MM.1S (cell line): ENCODE measurements around the gene LCP1.

Experiments used
- DNase-seq: peaks from one replicate; pipeline ENCODE4 v3.0.0-alpha.2; 2015
- H2AFZ ChIP-seq: fragments of 300-600 bp; sonication (generic); 2 replicates; pipeline ENCODE4 v1.6.0; 2016; ENCODE audit warnings: antibody characterized with exemption, low read length
- H3F3A ChIP-seq: fragments of 300-600 bp; sonication (generic); 2 replicates; pipeline ENCODE4 v1.6.1; 2016; ENCODE audit warnings: mild to moderate bottlenecking, antibody characterized with exemption, low read length, moderate library complexity, mixed read lengths; ENCODE audit not compliant: insufficient read depth
- H3K27ac ChIP-seq: fragments of 300-600 bp; sonication (generic); 2 replicates; pipeline ENCODE4 v1.5.1; 2016; ENCODE audit warnings: mild to moderate bottlenecking, low read length
- H3K27me3 ChIP-seq: fragments of 300-600 bp; sonication (generic); replicated peaks from 2 replicates; pipeline ENCODE4 v1.6.0; 2016; ENCODE audit warnings: low read length; ENCODE audit not compliant: insufficient read depth
- H3K36me3 ChIP-seq: fragments of 300-600 bp; sonication (generic); replicated peaks from 2 replicates; pipeline ENCODE4 v1.6.1; 2016; ENCODE audit warnings: mild to moderate bottlenecking, low read length, mixed read lengths; ENCODE audit not compliant: insufficient read depth
- H3K4me1 ChIP-seq: fragments of 300-600 bp; sonication (generic); 2 replicates; pipeline ENCODE4 v1.6.1; 2016; ENCODE audit warnings: low read length, mixed read lengths
- H3K4me2 ChIP-seq: fragments of 300-600 bp; sonication (generic); 2 replicates; pipeline ENCODE4 v1.6.0; 2016; ENCODE audit warnings: low read depth, low read length
- H3K4me3 ChIP-seq: fragments of 300-600 bp; sonication (generic); 2 replicates; pipeline ENCODE4 v1.5.1; 2016; ENCODE audit warnings: low read length, mixed read lengths
- H3K79me2 ChIP-seq: fragments of 300-600 bp; sonication (generic); 2 replicates; pipeline ENCODE4 v1.6.1; 2016; ENCODE audit warnings: mixed run types, low read length, mixed read lengths
- H3K9ac ChIP-seq: fragments of 300-600 bp; sonication (generic); 2 replicates; pipeline ENCODE4 v1.6.1; 2016; ENCODE audit warnings: low read length, mixed read lengths
- H3K9me2 ChIP-seq: fragments of 300-600 bp; sonication (generic); replicated peaks from 2 replicates; pipeline ENCODE4 v1.6.1; 2016; ENCODE audit warnings: mild to moderate bottlenecking, low read length, mixed read lengths; ENCODE audit not compliant: insufficient read depth
- H3K9me3 ChIP-seq: fragments of 300-600 bp; sonication (generic); replicated peaks from 2 replicates; pipeline ENCODE4 v1.6.1; 2016; ENCODE audit warnings: mild to moderate bottlenecking, low read length, mixed read lengths; ENCODE audit not compliant: insufficient read depth
- H4K20me1 ChIP-seq: fragments of 300-600 bp; sonication (generic); 2 replicates; pipeline ENCODE4 v1.6.1; 2016; ENCODE audit warnings: mild to moderate bottlenecking, low read length, moderate library complexity, mixed read lengths; ENCODE audit not compliant: insufficient read depth
- EZH2 ChIP-seq: fragments of 300-600 bp; sonication (generic); optimal IDR thresholded peaks from 2 replicates; pipeline ENCODE3; 2017; ENCODE audit warnings: low read depth, mild to moderate bottlenecking, antibody characterized with exemption, low read length, mixed read lengths
- EZH2phosphoT487 ChIP-seq: fragments of 300-600 bp; sonication (generic); IDR thresholded peaks from 2 replicates; pipeline ENCODE4 v1.6.1; 2018; ENCODE audit warnings: antibody characterized with exemption, low read length
- TF ChIP-seq, protein P1 (sequence below): fragments of 300-600 bp; sonication (generic); IDR thresholded peaks from 2 replicates; pipeline ENCODE4 v1.5.1; 2016; ENCODE audit warnings: antibody characterized with exemption, low read length, mixed read lengths

Gene LCP1

DNA sequence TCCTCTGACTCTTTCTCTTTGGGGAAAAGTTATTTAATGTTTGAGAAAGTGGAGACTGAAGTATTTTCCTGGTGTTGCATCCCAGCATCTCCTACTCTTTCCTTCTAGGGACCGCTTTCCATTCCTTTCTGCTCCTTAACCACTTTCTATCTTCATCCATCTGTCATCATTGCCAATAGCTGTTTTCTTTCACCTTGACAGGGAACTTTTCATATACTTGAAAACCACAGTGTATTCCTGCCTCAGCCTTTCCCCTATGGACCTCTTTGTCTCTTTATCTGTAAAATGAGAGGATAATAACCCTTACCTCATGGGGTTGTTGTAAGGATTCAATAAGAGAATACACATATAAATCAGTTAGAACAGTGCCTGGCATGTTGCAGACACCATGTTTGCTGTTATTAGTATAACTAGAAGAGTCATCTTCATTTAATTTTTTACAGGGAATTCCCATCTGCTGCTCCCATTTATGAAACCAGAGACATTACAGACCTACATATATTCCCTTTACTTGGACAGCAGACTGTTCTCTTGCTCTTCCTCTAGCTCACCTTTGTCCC is 31.8 kb downstream of the LCP1 start:
- Histone ChIP-seq H3K4me2 (no peak overlapping the region), H2AFZ (no peak overlapping the region), H3K27ac (no peak overlapping the region; the same call in 1 of the 2 replicates), H3F3A (peaks cover 29% of the 10 kb centered on the region), H3K4me1 (peaks cover 16% of the 10 kb centered on the region), H3K9me3 (no peaks in the 10 kb centered on the region), H3K9ac (no peak overlapping the region), H3K27me3 (no peaks in the 10 kb centered on the region), H3K36me3 (peaks cover 20% of the 10 kb centered on the region; the same call in 1 of the 2 replicates), H4K20me1 (peaks cover 15% of the 10 kb centered on the region; the same call in 1 of the 2 replicates), H3K9me2 (no peaks in the 10 kb centered on the region), H3K79me2 (peaks cover 61% of the 10 kb centered on the region), H3K4me3 (no peak overlapping the region)
- TF ChIP-seq, protein P1, sequence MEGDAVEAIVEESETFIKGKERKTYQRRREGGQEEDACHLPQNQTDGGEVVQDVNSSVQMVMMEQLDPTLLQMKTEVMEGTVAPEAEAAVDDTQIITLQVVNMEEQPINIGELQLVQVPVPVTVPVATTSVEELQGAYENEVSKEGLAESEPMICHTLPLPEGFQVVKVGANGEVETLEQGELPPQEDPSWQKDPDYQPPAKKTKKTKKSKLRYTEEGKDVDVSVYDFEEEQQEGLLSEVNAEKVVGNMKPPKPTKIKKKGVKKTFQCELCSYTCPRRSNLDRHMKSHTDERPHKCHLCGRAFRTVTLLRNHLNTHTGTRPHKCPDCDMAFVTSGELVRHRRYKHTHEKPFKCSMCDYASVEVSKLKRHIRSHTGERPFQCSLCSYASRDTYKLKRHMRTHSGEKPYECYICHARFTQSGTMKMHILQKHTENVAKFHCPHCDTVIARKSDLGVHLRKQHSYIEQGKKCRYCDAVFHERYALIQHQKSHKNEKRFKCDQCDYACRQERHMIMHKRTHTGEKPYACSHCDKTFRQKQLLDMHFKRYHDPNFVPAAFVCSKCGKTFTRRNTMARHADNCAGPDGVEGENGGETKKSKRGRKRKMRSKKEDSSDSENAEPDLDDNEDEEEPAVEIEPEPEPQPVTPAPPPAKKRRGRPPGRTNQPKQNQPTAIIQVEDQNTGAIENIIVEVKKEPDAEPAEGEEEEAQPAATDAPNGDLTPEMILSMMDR, result no peak
- TF ChIP-seq EZH2phosphoT487, result no peak
- no peak for TF ChIP-seq EZH2
- no peak for DNase-seq

- Histone ChIP-seq H3K4me2 (no peak overlapping the region), H3K4me3 (no peak overlapping the region), H3K9ac (no peak overlapping the region), H3K27ac (peak overlapping the region; percentile 42; the same call in 1 of the 2 replicates), H3K36me3 (peaks cover 25% of the 10 kb centered on the region), H4K20me1 (peaks cover 15% of the 10 kb centered on the region; the same call in 1 of the 2 replicates), H3K27me3 (no peaks in the 10 kb centered on the region), H3K9me2 (no peaks in the 10 kb centered on the region), H3K79me2 (peaks cover 61% of the 10 kb centered on the region), H3F3A (peaks cover 29% of the 10 kb centered on the region), H3K9me3 (no peaks in the 10 kb centered on the region), H3K4me1 (peaks cover 16% of the 10 kb centered on the region), H2AFZ (no peak overlapping the region)
- peak; percentile 39 for DNase-seq
- TF ChIP-seq, protein P1, result no peak
- no peak for TF ChIP-seq EZH2
- no peak for TF ChIP-seq EZH2phosphoT487
These were observed 32.5 kb downstream of the LCP1 start for GRCh38 chr13:46149272-46150133.

GRCh38 chr13:46146898-46147297 is 35.1 kb downstream of the LCP1 start:
- Histone ChIP-seq H3K27me3 (no peaks in the 10 kb centered on the region), H3K4me3 (no peak overlapping the region), H3K36me3 (peaks cover 20% of the 10 kb centered on the region), H2AFZ (no peak overlapping the region), H3F3A (peaks cover 19% of the 10 kb centered on the region), H3K27ac (no peak overlapping the region), H4K20me1 (peaks cover 12% of the 10 kb centered on the region; the same call in 1 of the 2 replicates), H3K9ac (no peak overlapping the region), H3K79me2 (peaks cover 49% of the 10 kb centered on the region), H3K4me1 (peaks cover 16% of the 10 kb centered on the region), H3K9me3 (no peaks in the 10 kb centered on the region), H3K9me2 (no peaks in the 10 kb centered on the region), H3K4me2 (no peak overlapping the region)
- no peak for DNase-seq
- TF ChIP-seq EZH2, result no peak
- TF ChIP-seq EZH2phosphoT487, result no peak
- TF ChIP-seq, protein P1, result no peak
